Skin epidermis (tissue), 12 donors: Measurements from ENCODE around the gene NPVF.
A peak's percentile ranks its signal among the peaks of the same experiment; 100 is the strongest.

Experiments
- H3K27ac ChIP-seq, 21 experiments: fragments of 200-600 bp; sonication (generic) in 11 of 21; one replicate each; pipeline ENCODE4 v1.5.0; 2020; ENCODE audit warnings: mild to moderate bottlenecking in 3 of 21, inconsistent platforms in 2 of 21, moderate library complexity in 2 of 21
- H3K4me3 ChIP-seq, 7 experiments: fragments of 200-600 bp; sonication (generic) in 2 of 7; one replicate each; pipeline ENCODE4 v1.5.0; 2020; ENCODE audit warnings: inconsistent platforms in 2 of 7, mild to moderate bottlenecking in 2 of 7, moderate library complexity in 1 of 7

The NPVF gene

DNA sequence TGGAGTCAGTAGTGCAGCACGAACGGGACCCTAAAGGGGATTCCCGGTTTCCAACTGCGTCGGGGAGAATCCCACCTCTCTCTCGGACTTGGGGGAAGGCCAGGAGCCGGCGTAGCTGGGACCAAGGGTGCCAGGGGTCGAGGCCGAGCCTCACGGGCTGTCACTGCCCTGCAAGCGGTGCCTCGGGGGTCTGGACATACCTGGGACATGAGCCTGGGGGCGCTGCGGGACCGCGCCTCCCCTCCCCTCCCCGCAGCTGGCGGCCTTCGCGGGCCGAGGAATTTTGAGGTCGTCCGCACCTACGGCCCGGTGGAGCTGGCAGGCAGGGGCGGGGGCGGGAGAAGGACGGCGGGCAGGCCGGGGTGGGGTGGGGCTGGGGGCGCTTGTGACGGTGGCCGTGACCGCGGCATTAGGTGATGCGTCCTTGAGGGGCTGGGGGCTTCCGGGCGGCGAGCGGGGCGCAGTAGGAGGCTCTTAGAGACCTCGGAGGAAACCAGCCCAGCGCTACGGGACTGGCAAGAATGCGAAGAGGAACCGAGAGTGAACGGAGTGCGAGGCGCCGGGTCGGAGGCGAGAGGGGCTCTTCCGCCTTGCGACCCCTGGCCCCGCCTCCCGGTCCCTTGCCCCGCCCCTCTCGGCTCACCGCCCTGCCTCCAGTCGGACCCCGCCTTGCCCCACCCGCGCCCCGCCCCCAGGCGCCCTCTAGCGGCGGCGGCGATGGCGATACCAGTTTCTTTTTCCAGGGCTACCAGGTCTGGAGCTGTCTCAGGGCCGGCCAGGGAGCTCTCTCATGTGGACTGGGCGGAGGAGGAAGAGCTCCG, 48.3 kb downstream of the NPVF start:
- Histone ChIP-seq H3K27ac (peak overlapping the region; percentile 63 to 94 (median 87)), H3K4me3 (peak overlapping the region; percentile 62 to 83 (median 76))

DNA sequence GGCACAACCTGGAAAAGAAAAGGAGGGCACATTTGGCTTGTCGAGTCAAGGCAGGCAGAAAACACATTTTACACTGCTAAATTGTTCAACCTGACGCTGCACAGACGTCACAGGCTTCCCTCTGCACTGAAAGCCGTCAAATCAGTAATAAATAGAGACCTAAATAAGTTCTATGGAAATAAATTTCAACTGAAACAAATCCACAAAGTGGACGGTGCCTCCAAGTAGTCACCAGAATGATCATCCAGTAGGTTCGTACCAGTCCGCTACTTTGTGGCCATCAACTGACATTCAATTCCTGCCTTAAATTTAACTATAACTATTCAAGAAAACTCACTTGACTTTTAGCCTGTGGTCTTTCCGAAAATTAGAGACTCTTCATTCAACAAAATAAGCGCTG, 49.0 kb downstream of the NPVF start:
- H3K27ac ChIP-seq = peak overlapping the region in 11 of 21 experiments; percentile 69 to 94 (median 87)

More for the DNA sequence above, 49.0 kb downstream of the NPVF start:
- H3K4me3 ChIP-seq = peak overlapping the region; percentile 62 to 83 (median 76)
